Fibroblast of villous mesenchyme (primary cell): Measurements from ENCODE around the gene ZNF276. TPM values are rescaled to one million over a fixed set of nuclear protein-coding genes. Genes with fewer than 3 reads are reported as not detected.
A peak's percentile ranks its signal among the peaks of the same experiment; 100 is the strongest.
"Not testable (repeated sequence)": the region's sequence is repeated elsewhere in the genome, so short reads cannot be mapped to it uniquely, and the experiment has no call there.

ENCODE experiments used
- DNase-seq: peaks from one replicate; pipeline ENCODE4 v3.0.0-alpha.2; 2010; ENCODE audit warnings: low read depth
- H3K4me3 ChIP-seq: 2 replicates; pipeline ENCODE4 v1.5.1; 2011; ENCODE audit warnings: low read depth, mild to moderate bottlenecking, low read length
- total RNA-seq: library from RNA; depleted of rRNA; stranded (reverse); fragments of >200 nt; gene quantifications from 2 replicates; pipeline ENCODE4 v1.2.3, GENCODE V29; 2012
- TF ChIP-seq, protein P1 (sequence below): IDR thresholded peaks from 2 replicates; pipeline ENCODE4 v1.5.1; 2012; ENCODE audit warnings: low read depth, mild to moderate bottlenecking, low read length; ENCODE audit not compliant: insufficient read depth

ZNF276 gene
- total RNA-seq, 1 donor: 15.1 TPM

DNA sequence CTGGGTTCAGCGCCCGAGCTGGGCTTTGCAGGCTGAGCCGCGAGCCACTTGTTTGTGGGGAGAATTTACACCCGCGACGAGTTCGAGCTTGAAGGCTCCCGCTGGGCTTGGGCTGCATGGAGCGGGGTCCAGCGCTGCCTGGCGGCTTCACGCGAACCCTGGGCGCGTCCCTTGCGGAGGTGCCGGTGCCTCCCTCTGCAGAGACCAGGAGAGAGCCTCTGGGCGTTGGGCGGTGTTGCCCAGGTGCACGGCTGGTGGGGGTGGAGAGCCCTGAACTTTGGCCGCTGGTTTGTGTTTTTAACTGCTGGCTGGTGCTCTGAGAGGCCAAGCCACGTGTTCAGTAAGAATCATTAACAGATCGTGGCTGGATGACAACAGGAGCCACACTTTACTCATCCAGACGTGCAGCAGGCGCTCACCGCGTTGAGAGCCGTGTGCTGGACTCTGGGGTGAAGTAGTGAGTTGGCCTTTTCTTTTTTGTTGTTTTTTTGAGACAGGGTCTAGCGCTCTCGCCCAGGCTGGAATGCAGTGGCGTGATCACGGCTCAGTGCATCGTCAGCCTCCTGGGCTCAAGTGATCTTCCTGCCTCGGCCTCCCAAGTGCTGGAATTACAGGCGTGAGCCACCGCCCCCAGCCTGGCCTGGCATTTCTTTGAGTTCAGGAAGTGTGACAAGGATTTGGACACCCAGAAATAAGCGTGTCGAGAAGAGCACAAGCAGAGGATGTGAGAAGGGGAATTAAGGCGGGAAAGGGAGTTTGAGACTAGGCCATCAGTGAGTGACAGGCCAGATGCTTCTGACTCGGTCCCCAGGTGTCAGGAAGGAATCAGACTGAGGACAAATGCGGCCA lies 34.0 kb upstream of the ZNF276 start:
- peak overlapping the region; percentile 87 for H3K4me3 ChIP-seq
- DNase-seq: peak; percentile 46
- TF ChIP-seq, protein P1, sequence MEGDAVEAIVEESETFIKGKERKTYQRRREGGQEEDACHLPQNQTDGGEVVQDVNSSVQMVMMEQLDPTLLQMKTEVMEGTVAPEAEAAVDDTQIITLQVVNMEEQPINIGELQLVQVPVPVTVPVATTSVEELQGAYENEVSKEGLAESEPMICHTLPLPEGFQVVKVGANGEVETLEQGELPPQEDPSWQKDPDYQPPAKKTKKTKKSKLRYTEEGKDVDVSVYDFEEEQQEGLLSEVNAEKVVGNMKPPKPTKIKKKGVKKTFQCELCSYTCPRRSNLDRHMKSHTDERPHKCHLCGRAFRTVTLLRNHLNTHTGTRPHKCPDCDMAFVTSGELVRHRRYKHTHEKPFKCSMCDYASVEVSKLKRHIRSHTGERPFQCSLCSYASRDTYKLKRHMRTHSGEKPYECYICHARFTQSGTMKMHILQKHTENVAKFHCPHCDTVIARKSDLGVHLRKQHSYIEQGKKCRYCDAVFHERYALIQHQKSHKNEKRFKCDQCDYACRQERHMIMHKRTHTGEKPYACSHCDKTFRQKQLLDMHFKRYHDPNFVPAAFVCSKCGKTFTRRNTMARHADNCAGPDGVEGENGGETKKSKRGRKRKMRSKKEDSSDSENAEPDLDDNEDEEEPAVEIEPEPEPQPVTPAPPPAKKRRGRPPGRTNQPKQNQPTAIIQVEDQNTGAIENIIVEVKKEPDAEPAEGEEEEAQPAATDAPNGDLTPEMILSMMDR: no peak

DNA sequence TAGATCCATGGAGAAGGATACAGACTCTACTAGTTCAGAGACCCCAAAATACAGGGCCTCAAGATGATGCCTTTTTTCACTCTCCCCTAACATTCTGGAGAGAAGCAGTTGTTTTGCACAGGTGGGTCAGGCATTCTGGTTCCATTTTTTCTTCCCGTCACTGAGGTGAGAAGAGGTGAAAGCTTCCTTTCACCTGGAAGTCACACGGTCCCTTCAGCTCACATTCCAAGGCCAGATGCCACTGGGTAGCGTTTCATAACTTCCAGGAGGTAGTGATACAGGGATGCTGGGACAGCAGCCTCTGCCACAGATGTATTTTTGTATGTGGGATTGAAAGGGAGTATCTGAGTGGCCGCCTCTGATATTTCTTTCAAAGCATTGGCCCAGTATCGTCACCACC lies 32.9 kb upstream of the ZNF276 start:
- H3K4me3 ChIP-seq: no peak overlapping the region
- TF ChIP-seq, protein P1: no peak
- no peak for DNase-seq

DNA sequence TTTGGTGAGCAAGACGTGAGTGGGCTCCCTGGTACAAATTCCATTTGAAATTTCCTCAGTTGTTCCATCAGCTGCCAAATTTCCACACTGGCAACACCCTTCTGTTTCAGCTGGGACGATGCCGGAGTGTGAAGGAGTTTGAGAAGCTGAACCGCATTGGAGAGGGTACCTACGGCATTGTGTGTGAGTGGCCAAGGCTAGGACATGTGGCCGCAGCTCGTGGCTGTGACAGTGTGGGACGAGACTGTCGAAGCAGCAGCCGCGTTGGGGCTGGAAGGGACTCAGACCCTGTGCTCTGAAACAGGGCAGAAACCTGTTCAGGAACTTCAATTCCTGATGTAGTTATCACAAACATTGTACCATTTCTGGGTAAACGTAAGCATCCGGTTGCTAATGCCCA lies 32.2 kb upstream of the ZNF276 start:
- TF ChIP-seq, protein P1: no peak
- DNase-seq: no peak
- H3K4me3 ChIP-seq: no peak overlapping the region

DNA sequence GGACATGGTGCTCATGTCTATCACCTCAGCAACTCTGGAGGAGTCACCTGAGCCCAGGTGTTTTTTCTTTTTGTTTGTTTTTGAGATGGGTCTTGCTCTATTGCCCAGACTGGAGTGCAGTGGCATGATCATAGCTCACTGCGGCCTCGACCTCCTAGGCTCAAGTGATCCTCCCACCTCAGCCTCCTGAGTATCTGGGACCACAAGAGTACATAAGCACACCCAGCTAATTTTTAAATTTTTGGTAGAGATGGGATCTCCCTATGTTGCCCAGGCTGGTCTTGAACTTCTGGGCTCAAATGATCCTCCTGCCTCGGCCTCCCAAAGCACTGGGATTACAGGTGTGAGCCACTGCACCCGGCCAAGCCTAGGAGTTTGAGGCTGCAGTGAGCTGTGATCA lies 31.7 kb upstream of the ZNF276 start:
- not testable (repeated sequence) for H3K4me3 ChIP-seq, DNase-seq

GRCh38 chr16:89690392-89690901 lies 30.9 kb upstream of the ZNF276 start:
- TF ChIP-seq, protein P1: no peak
- no peak for DNase-seq
- no peak overlapping the region for H3K4me3 ChIP-seq

DNA sequence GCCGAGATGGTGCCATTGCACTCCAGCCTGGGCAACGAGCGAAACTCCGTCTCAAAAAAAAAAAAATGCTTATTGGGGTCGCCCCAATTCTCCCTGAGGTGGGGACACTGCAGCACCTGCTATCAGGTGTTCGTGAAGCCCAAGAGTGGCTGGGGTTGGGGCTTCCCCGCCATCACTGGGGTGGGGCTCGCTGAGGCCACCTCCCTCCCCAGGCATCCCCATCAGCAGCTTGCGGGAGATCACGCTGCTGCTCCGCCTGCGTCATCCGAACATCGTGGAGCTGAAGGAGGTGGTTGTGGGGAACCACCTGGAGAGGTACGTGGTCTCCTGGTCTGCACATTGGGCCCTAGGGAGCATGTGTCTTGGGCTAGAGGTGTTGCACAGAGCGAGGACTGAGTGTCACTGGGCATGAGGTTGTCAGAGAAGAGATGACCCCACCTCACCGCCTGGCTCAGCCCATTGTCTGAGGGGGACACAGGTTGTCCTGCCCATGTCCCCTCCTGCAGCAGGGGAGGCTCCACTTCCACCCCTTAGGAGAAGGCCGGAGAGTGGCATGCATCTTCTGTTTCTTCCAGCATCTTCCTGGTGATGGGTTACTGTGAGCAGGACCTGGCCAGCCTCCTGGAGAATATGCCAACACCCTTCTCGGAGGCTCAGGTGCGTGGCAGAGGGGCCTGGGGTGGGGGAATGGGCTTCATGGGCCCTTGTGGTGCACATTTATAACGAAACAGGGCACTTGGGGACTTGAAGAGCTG lies 29.9 kb upstream of the ZNF276 start:
- H3K4me3 ChIP-seq: no peak overlapping the region
- TF ChIP-seq, protein P1: no peak
- DNase-seq: no peak

DNA sequence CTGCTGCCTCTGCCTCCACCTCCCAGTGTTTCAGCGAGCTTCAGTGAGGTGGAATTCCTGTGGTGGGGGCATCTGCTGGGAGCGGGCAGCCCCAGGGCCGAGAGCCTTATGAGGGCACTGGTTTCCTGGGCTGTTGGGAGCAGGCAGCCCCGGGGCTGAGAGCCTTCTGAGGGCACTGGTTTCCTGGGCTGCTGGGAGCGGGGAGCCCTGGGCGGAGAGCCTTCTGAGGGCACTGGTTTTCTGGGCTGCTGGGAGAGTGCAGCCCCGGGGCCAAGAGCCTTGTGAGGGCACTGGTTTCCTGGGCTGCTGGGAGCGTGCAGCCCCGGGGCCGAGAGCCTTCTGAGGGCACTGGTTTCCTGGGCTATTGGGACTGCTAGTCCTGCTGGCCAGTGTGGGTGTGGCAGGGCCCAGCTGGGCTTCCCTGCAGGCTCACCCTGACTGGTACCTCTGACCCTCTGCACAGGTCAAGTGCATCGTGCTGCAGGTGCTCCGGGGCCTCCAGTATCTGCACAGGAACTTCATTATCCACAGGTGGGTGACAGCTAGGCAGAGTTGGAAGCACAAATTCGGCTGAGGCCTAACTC lies 29.3 kb upstream of the ZNF276 start:
- no peak for DNase-seq
- TF ChIP-seq, protein P1: no peak
- H3K4me3 ChIP-seq: no peak overlapping the region
